ENCODE results near the gene MCRS1.
A peak's percentile ranks its signal among the peaks of the same experiment; 100 is the strongest.

MCRS1 gene

DNA sequence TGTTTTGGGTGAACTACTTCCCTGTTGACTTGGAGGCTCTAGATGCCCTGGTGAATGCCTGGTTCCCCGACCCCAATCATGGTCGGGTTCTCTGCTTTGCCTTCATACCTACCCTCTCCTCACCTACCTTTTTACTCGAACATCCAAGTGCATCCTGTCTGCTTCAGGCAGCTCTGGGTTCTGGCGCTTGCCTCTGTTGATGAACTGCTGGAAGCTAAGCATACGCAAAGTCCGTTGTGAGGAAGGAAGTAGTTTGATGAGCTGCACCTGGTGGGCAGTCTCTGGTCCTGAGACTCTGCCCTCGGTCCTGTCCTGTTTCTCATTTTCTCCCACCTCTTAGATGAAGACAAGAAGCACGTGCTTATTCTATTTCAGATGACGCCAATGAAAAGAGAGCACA lies 15.5 kb downstream of the MCRS1 start:
- H3K9ac ChIP-seq (ENCODE audit: low read depth, low read length, poor library complexity, severe bottlenecking) = peak overlapping the region; percentile 52
- peak overlapping the region; percentile 58 for H3K4me2 ChIP-seq (ENCODE audit: low read depth, low read length, poor library complexity, severe bottlenecking)
- H3K9me3 ChIP-seq (ENCODE audit: insufficient read depth, low read depth, low read length) = no peaks in the 10 kb centered on the region
- no peaks in the 10 kb centered on the region for H3F3A ChIP-seq (ENCODE audit: low read depth)
- peaks cover 23% of the 10 kb centered on the region for H3K4me1 ChIP-seq (ENCODE audit: insufficient read depth, low read length, poor library complexity, severe bottlenecking)
- H3K9me2 ChIP-seq (replicated peaks; ENCODE audit: low read depth, low read length) = no peaks in the 10 kb centered on the region
- TF ChIP-seq, protein P1, sequence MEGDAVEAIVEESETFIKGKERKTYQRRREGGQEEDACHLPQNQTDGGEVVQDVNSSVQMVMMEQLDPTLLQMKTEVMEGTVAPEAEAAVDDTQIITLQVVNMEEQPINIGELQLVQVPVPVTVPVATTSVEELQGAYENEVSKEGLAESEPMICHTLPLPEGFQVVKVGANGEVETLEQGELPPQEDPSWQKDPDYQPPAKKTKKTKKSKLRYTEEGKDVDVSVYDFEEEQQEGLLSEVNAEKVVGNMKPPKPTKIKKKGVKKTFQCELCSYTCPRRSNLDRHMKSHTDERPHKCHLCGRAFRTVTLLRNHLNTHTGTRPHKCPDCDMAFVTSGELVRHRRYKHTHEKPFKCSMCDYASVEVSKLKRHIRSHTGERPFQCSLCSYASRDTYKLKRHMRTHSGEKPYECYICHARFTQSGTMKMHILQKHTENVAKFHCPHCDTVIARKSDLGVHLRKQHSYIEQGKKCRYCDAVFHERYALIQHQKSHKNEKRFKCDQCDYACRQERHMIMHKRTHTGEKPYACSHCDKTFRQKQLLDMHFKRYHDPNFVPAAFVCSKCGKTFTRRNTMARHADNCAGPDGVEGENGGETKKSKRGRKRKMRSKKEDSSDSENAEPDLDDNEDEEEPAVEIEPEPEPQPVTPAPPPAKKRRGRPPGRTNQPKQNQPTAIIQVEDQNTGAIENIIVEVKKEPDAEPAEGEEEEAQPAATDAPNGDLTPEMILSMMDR (conservative IDR thresholded peaks at IDR 0.05; ENCODE audit: low read length) = no peak
- TF ChIP-seq EZH2phosphoT487 (IDR thresholded peaks at IDR 0.05; ENCODE audit: borderline replicate concordance) = no peak
- H3K4me3 ChIP-seq (ENCODE audit: low read length, poor library complexity, severe bottlenecking) = peak overlapping the region; percentile 54
- no peaks in the 10 kb centered on the region for H3K36me3 ChIP-seq (ENCODE audit: insufficient read depth, low read length)
- H3K79me2 ChIP-seq (ENCODE audit: insufficient read depth, low read length) = no peaks in the 10 kb centered on the region
- peak overlapping the region; percentile 73 for H2AFZ ChIP-seq (ENCODE audit: low read length)
- no peaks in the 10 kb centered on the region for H3K27me3 ChIP-seq (ENCODE audit: insufficient read depth, low read length, poor library complexity, severe bottlenecking)
- H4K20me1 ChIP-seq (ENCODE audit: insufficient read depth, low read length, poor library complexity, severe bottlenecking) = no peaks in the 10 kb centered on the region

DNA sequence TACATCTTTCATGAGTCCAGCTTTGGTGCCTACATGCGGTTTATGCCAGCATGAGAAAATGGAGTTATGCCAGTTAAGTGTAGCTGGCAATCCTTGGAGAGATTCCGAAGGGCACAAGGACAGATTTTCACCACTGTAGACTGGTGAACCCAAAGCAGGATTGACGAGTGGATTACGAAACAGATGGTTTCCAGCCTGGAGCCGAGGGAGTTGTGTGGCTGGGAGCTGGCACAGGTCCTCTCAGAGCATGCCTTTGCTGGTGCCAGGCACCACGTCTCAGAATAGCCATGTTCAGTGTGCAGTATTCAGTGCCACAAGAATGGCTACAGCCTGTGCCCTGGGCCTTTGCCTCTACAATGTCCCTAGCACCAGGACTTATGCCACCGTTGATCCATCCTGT lies 15.9 kb downstream of the MCRS1 start:
- H3K4me2 ChIP-seq (ENCODE audit: low read depth, low read length, poor library complexity, severe bottlenecking) = peak overlapping the region; percentile 58
- peak overlapping the region; percentile 54 for H3K4me3 ChIP-seq (ENCODE audit: low read length, poor library complexity, severe bottlenecking)
- no peaks in the 10 kb centered on the region for H3K9me2 ChIP-seq (replicated peaks; ENCODE audit: low read depth, low read length)
- H3K9me3 ChIP-seq (ENCODE audit: insufficient read depth, low read depth, low read length) = no peaks in the 10 kb centered on the region
- peak overlapping the region; percentile 52 for H3K9ac ChIP-seq (ENCODE audit: low read depth, low read length, poor library complexity, severe bottlenecking)
- no peaks in the 10 kb centered on the region for H3F3A ChIP-seq (ENCODE audit: low read depth)
- peak overlapping the region; percentile 73 for H2AFZ ChIP-seq (ENCODE audit: low read length)
- peaks cover 23% of the 10 kb centered on the region for H3K4me1 ChIP-seq (ENCODE audit: insufficient read depth, low read length, poor library complexity, severe bottlenecking)
- no peaks in the 10 kb centered on the region for H3K36me3 ChIP-seq (ENCODE audit: insufficient read depth, low read length)
- no peaks in the 10 kb centered on the region for H3K79me2 ChIP-seq (ENCODE audit: insufficient read depth, low read length)
- no peak for TF ChIP-seq EZH2phosphoT487 (IDR thresholded peaks at IDR 0.05; ENCODE audit: borderline replicate concordance)
- no peaks in the 10 kb centered on the region for H4K20me1 ChIP-seq (ENCODE audit: insufficient read depth, low read length, poor library complexity, severe bottlenecking)
- H3K27me3 ChIP-seq (ENCODE audit: insufficient read depth, low read length, poor library complexity, severe bottlenecking) = no peaks in the 10 kb centered on the region

DNA sequence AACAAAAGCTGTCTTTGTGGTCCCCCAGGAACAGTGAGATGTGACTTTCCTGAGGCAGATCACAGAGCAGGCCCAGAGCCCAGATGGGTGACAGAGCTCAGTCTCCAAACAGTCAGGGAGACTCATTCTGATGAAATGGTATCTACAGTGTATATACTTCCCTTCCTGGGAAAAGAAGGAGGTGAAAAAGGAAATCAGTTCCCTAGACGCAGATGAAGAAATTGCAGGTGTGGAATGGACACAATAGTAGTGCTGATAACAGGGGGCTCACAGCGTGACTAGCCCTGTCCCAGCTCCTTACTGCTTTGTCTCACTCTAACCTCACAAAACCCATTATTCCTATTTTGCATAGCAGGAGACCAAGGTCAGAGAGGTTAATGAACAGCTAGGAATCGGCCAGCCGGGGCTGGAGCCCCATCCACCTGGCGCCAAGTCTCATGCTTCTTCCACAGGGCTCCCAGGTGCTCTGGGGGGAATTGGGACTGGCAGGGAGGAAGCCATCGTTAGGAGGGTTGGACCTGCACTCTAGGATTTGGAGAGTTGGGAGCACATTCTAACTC lies 17.2 kb downstream of the MCRS1 start:
- H3K36me3 ChIP-seq (ENCODE audit: insufficient read depth, low read length) = no peaks in the 10 kb centered on the region
- H3K79me2 ChIP-seq (ENCODE audit: insufficient read depth, low read length) = no peaks in the 10 kb centered on the region
- H3K4me1 ChIP-seq (ENCODE audit: insufficient read depth, low read length, poor library complexity, severe bottlenecking) = peaks cover 23% of the 10 kb centered on the region
- no peak overlapping the region for H3K9ac ChIP-seq (ENCODE audit: low read depth, low read length, poor library complexity, severe bottlenecking)
- H2AFZ ChIP-seq (ENCODE audit: low read length) = no peak overlapping the region
- no peaks in the 10 kb centered on the region for H3F3A ChIP-seq (ENCODE audit: low read depth)
- no peaks in the 10 kb centered on the region for H3K9me2 ChIP-seq (replicated peaks; ENCODE audit: low read depth, low read length)
- H4K20me1 ChIP-seq (ENCODE audit: insufficient read depth, low read length, poor library complexity, severe bottlenecking) = no peaks in the 10 kb centered on the region
- H3K4me2 ChIP-seq (ENCODE audit: low read depth, low read length, poor library complexity, severe bottlenecking) = no peak overlapping the region
- H3K9me3 ChIP-seq (ENCODE audit: insufficient read depth, low read depth, low read length) = no peaks in the 10 kb centered on the region
- no peak overlapping the region for H3K4me3 ChIP-seq (ENCODE audit: low read length, poor library complexity, severe bottlenecking)
- TF ChIP-seq EZH2phosphoT487 (IDR thresholded peaks at IDR 0.05; ENCODE audit: borderline replicate concordance) = no peak
- TF ChIP-seq, protein P1 (conservative IDR thresholded peaks at IDR 0.05; ENCODE audit: low read length) = no peak
- no peaks in the 10 kb centered on the region for H3K27me3 ChIP-seq (ENCODE audit: insufficient read depth, low read length, poor library complexity, severe bottlenecking)

Data from Loucy (cell line).